Measurements from ENCODE around the gene LRGUK. TPM values are rescaled to one million over a fixed set of nuclear protein-coding genes. Genes with fewer than 3 reads are reported as not detected.
"Not testable (repeated sequence)": the region's sequence is repeated elsewhere in the genome, so short reads cannot be mapped to it uniquely, and the experiment has no call there.

The LRGUK gene
- total RNA-seq, 2 donors from 2014 or later: 0.36 to 0.98 TPM

- intact Hi-C loops (cut with DNase I, micrococcal nuclease): no loop called here
- DNase-seq (no peak), ATAC-seq (no peak)
Measured at GRCh38 chr7:134210976-134211663, 84.0 kb downstream of the LRGUK start.

- intact Hi-C loops (cut with DNase I, micrococcal nuclease): no loop called here
- no peak for ATAC-seq
Measured at GRCh38 chr7:134211817-134212216, 84.7 kb downstream of the LRGUK start.

GRCh38 chr7:134212576-134213546 is 85.7 kb downstream of the LRGUK start:
- intact Hi-C loops (cut with DNase I, micrococcal nuclease): no loop called here
- ATAC-seq (no peak), DNase-seq (no peak)

More at GRCh38 chr7:134211817-134212216, 84.7 kb downstream of the LRGUK start:
- no peak for DNase-seq

GRCh38 chr7:134220236-134220635 is 93.1 kb downstream of the LRGUK start:
- ATAC-seq: no peak
- intact Hi-C loops (cut with DNase I, micrococcal nuclease): no loop called here

GRCh38 chr7:134231296-134231695 is 104.2 kb downstream of the LRGUK start:
- intact Hi-C loops (cut with DNase I, micrococcal nuclease); ATAC-seq; DNase-seq: not testable (repeated sequence)

More at GRCh38 chr7:134220236-134220635, 93.1 kb downstream of the LRGUK start:
- no peak for DNase-seq

- DNase-seq: no peak
- ATAC-seq: no peak
- intact Hi-C loops (cut with DNase I, micrococcal nuclease): no loop called here
Measured at GRCh38 chr7:134234216-134234615, 107.1 kb downstream of the LRGUK start.

GRCh38 chr7:134245253-134245652 is 118.1 kb downstream of the LRGUK start:
- ATAC-seq (no peak), DNase-seq (no peak)
- intact Hi-C loops (cut with DNase I, micrococcal nuclease): no loop called here

GRCh38 chr7:134246347-134246746 is 119.2 kb downstream of the LRGUK start:
- ATAC-seq (no peak), DNase-seq (no peak)
- intact Hi-C loops (cut with DNase I, micrococcal nuclease): no loop called here

GRCh38 chr7:134246761-134247160 is 119.6 kb downstream of the LRGUK start:
- intact Hi-C loops (cut with DNase I, micrococcal nuclease): no loop called here
- no peak for DNase-seq
- no peak for ATAC-seq

- ATAC-seq: no peak
- no peak for DNase-seq
- intact Hi-C loops (cut with DNase I, micrococcal nuclease): no loop called here
Measured at GRCh38 chr7:134248196-134248595, 121.1 kb downstream of the LRGUK start.

- ATAC-seq: no peak
- intact Hi-C loops (cut with DNase I, micrococcal nuclease): no loop called here
- DNase-seq: no peak
Measured at GRCh38 chr7:134254311-134254710, 127.2 kb downstream of the LRGUK start.

- DNase-seq: no peak
- ATAC-seq: no peak
- intact Hi-C loops (cut with DNase I, micrococcal nuclease): no loop called here
Measured at GRCh38 chr7:134255814-134256213, 128.7 kb downstream of the LRGUK start.

- ATAC-seq (no peak), DNase-seq (no peak)
- intact Hi-C loops (cut with DNase I, micrococcal nuclease): no loop called here
Measured at GRCh38 chr7:134262322-134262721, 135.2 kb downstream of the LRGUK start.

- no peak for ATAC-seq
- intact Hi-C loops (cut with DNase I, micrococcal nuclease): no loop called here
Measured at GRCh38 chr7:134276951-134277350, 149.8 kb downstream of the LRGUK start.

GRCh38 chr7:134278502-134279153 is 151.5 kb downstream of the LRGUK start:
- ATAC-seq (no peak), DNase-seq (no peak)
- intact Hi-C loops (cut with DNase I, micrococcal nuclease): no loop called here

More at GRCh38 chr7:134276951-134277350, 149.8 kb downstream of the LRGUK start:
- no peak for DNase-seq

GRCh38 chr7:134279336-134279735 is 152.2 kb downstream of the LRGUK start:
- intact Hi-C loops (cut with DNase I, micrococcal nuclease): no loop called here
- DNase-seq (no peak), ATAC-seq (no peak)

GRCh38 chr7:134279898-134280297 is 152.8 kb downstream of the LRGUK start:
- no peak for DNase-seq
- no peak for ATAC-seq

GRCh38 chr7:134280508-134280907 is 153.4 kb downstream of the LRGUK start:
- DNase-seq (no peak), ATAC-seq (no peak)
- intact Hi-C loops (cut with DNase I, micrococcal nuclease): no loop called here

More at GRCh38 chr7:134279898-134280297, 152.8 kb downstream of the LRGUK start:
- intact Hi-C loops (cut with DNase I, micrococcal nuclease): no loop called here

GRCh38 chr7:134284011-134284410 is 156.9 kb downstream of the LRGUK start:
- DNase-seq (no peak), ATAC-seq (no peak)
- intact Hi-C loops (cut with DNase I, micrococcal nuclease): no loop called here
